Measurements from ENCODE around the gene GTPBP2. TPM values are rescaled to one million over a fixed set of nuclear protein-coding genes. Genes with fewer than 3 reads are reported as not detected.

Gene GTPBP2, protein sequence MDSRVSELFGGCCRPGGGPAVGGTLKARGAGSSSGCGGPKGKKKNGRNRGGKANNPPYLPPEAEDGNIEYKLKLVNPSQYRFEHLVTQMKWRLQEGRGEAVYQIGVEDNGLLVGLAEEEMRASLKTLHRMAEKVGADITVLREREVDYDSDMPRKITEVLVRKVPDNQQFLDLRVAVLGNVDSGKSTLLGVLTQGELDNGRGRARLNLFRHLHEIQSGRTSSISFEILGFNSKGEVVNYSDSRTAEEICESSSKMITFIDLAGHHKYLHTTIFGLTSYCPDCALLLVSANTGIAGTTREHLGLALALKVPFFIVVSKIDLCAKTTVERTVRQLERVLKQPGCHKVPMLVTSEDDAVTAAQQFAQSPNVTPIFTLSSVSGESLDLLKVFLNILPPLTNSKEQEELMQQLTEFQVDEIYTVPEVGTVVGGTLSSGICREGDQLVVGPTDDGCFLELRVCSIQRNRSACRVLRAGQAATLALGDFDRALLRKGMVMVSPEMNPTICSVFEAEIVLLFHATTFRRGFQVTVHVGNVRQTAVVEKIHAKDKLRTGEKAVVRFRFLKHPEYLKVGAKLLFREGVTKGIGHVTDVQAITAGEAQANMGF
- total RNA-seq: 96.5 and 100 TPM in 2 replicates

DNA sequence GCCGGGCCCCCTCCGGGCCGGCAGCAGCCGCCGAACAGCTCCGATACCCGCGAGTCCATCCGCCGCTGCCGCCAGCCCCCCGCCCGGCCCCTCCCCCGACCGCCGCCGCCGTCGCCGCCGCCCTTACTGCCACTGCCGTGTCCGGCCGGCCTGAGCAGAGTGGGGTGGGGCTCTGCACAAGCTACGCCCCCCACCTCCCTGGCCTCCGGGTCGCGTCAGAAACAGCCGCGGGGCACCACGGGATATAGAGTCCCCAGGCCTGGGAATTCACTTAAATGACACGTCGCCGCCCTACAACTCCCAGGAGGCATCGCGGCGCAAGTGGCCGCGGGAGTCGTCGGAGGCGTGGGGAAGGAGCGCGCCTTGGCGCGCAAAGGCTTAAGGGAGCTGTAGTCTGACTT is at the start of gene GTPBP2:
Gene GTPBP2 (minus strand): TSS at position 161 of the 401 bp plus-strand sequence. CDS start 102 bp downstream, at position 59.
- Histone ChIP-seq H3K27me3 (ENCODE audit: control insufficient read depth, insufficient read depth, low read length) (no peaks in the 10 kb centered on the region), H3K36me3 (ENCODE audit: control insufficient read depth, insufficient read depth, low read length) (peaks cover 2% of the 10 kb centered on the region), H3K4me3 (ENCODE audit: low read depth, low read length) (peak within 1 kb of the TSS; percentile 78)
- TF ChIP-seq, protein P1, sequence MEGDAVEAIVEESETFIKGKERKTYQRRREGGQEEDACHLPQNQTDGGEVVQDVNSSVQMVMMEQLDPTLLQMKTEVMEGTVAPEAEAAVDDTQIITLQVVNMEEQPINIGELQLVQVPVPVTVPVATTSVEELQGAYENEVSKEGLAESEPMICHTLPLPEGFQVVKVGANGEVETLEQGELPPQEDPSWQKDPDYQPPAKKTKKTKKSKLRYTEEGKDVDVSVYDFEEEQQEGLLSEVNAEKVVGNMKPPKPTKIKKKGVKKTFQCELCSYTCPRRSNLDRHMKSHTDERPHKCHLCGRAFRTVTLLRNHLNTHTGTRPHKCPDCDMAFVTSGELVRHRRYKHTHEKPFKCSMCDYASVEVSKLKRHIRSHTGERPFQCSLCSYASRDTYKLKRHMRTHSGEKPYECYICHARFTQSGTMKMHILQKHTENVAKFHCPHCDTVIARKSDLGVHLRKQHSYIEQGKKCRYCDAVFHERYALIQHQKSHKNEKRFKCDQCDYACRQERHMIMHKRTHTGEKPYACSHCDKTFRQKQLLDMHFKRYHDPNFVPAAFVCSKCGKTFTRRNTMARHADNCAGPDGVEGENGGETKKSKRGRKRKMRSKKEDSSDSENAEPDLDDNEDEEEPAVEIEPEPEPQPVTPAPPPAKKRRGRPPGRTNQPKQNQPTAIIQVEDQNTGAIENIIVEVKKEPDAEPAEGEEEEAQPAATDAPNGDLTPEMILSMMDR (IDR thresholded peaks at IDR 0.05; ENCODE audit: insufficient read depth, low read length, poor library complexity, severe bottlenecking): no peak
- peak; percentile 97 for DNase-seq (ENCODE audit: low read depth)

DNA sequence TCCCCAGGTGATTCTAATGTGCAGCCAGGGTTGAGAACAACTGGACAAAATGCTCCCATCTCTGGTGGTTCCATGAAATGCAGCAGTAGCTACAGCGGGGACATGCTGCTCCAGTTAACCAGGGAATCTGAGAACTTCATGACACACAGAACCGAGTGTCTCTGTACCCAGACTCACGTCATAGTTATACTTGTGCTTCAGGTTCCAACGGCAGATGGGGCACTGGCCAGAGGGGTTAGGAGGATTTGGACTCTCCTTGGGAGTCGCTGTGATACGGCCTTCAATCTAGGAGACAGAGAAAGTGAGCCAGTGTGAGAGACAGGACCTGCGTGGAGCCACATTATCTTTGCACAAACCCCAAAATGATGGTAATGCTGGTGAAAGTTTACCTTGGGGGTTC is 49.3 kb upstream of the GTPBP2 start:
- no peaks in the 10 kb centered on the region for H3K27me3 ChIP-seq (ENCODE audit: control insufficient read depth, insufficient read depth, low read length)
- TF ChIP-seq, protein P1 (IDR thresholded peaks at IDR 0.05; ENCODE audit: insufficient read depth, low read length, poor library complexity, severe bottlenecking): no peak

DNA sequence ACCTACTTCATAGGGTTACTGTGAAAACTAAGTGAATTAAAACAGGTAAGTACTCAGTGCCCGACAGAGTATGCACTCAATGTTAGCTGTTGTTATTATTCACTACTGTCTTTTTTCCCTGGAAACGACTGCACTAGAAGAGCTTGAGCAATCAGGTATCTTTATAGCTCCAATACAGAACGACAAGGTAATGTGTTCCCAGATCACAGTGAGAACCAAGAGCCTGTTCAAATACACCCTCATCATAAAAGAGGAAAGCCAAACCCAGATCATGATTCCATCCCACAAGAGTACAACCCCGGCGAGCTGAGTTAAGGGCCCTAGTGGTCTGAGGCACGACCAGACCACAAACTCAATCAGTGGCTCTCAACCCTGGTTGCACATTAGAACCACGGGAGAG is 48.7 kb upstream of the GTPBP2 start:
- DNase-seq (ENCODE audit: low read depth): no peak
- H3K27me3 ChIP-seq (ENCODE audit: control insufficient read depth, insufficient read depth, low read length): no peaks in the 10 kb centered on the region
- H3K36me3 ChIP-seq (ENCODE audit: control insufficient read depth, insufficient read depth, low read length): peaks cover 3% of the 10 kb centered on the region
- TF ChIP-seq, protein P1 (IDR thresholded peaks at IDR 0.05; ENCODE audit: insufficient read depth, low read length, poor library complexity, severe bottlenecking): no peak
- no peak overlapping the region for H3K4me3 ChIP-seq (ENCODE audit: low read depth, low read length)

More for the DNA sequence above, 49.3 kb upstream of the GTPBP2 start:
- Histone ChIP-seq H3K4me3 (ENCODE audit: low read depth, low read length) (no peak overlapping the region), H3K36me3 (ENCODE audit: control insufficient read depth, insufficient read depth, low read length) (peaks cover 4% of the 10 kb centered on the region)
- DNase-seq (ENCODE audit: low read depth): no peak

DNA sequence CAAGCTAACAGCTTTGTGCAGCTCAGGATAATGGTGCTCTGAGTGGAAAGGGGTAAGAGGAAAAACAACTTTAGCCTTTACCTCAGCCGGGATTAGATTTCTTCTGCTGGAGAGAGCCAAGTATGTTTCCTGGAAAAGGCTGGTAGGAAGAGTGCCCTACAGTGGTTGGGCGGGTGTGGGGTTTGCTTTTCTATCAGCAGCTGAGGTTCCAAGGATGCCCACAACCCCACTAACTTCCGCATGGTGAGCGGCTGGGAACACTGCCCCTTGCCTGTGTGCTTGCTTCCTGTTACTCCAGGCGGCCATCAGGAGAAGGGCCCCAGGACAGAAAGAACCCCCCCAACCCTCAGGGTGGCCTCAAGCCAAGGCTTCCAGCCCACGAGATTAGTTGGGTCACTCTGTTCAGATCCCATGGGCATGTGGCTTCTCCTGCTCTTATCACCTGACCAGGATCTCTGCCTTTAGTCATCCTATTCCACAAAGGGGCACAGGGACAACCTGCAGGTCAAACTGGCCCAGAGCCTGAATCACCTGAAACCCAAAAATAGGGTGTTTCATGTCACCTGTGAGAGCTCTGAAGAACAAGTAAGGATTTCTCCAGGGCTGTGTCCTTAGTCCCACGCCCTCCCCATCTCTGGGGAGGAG is 48.0 kb upstream of the GTPBP2 start:
- Histone ChIP-seq H3K36me3 (ENCODE audit: control insufficient read depth, insufficient read depth, low read length) (peaks cover 3% of the 10 kb centered on the region), H3K27me3 (ENCODE audit: control insufficient read depth, insufficient read depth, low read length) (no peaks in the 10 kb centered on the region), H3K4me3 (ENCODE audit: low read depth, low read length) (no peak overlapping the region)
- TF ChIP-seq, protein P1 (IDR thresholded peaks at IDR 0.05; ENCODE audit: insufficient read depth, low read length, poor library complexity, severe bottlenecking): no peak
- no peak for DNase-seq (ENCODE audit: low read depth)

DNA sequence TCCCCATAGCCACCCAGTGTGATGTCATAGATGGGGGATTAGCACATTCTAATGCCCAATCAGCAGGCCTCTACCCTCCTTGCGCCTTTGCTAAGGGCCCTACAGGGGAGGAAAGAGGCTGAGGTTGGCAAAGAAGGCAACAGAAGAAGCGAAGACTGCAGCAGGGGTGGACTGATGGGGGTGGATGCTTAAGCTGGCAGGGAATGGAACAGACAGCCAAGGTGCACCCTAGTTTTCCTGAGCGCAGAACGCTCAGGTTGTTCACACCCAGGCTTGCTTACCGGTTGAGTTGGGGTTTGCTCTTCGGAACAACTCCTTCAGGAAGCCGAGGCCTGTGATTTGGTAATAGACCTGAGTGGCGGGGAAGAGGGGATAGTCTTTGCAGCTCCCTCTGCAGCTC is 45.9 kb upstream of the GTPBP2 start:
- no peak for DNase-seq (ENCODE audit: low read depth)
- H3K36me3 ChIP-seq (ENCODE audit: control insufficient read depth, insufficient read depth, low read length): peaks cover 6% of the 10 kb centered on the region
- H3K27me3 ChIP-seq (ENCODE audit: control insufficient read depth, insufficient read depth, low read length): no peaks in the 10 kb centered on the region
- H3K4me3 ChIP-seq (ENCODE audit: low read depth, low read length): no peak overlapping the region
- TF ChIP-seq, protein P1 (IDR thresholded peaks at IDR 0.05; ENCODE audit: insufficient read depth, low read length, poor library complexity, severe bottlenecking): no peak
